ENCODE data around the gene MINDY2.

- TF ChIP-seq CTCF (conservative IDR thresholded peaks at IDR 0.05): no peak
- no peak for TF ChIP-seq EZH2 (IDR thresholded peaks at IDR 0.05; ENCODE audit: low read depth)
Observed at GRCh38 chr15:58764468-58764867, 6.6 kb upstream of the MINDY2 start.
